HG03354 (cell line): Measurements from ENCODE around the gene SPRED2.
A peak's percentile ranks its signal among the peaks of the same experiment; 100 is the strongest.

Experiments
- ATAC-seq: cut with Tn5 transposase; IDR thresholded peaks from one replicate; pipeline ENCODE4 v1.9.1; 2021; ENCODE audit warnings: mild to moderate bottlenecking; ENCODE audit not compliant: unreplicated experiment, poor library complexity, severe bottlenecking

SPRED2 gene

GRCh38 chr2:65432227-65433190 lies at the start of gene SPRED2:
TSS of gene SPRED2 (minus strand) at chr2:65432599. CDS start at chr2:65431987, 612 bp downstream.
- peak; percentile 32 for ATAC-seq

GRCh38 chr2:65481961-65482360 lies 49.6 kb upstream of the SPRED2 start:
- no peak for ATAC-seq

- no peak for ATAC-seq
Measured at GRCh38 chr2:65479524-65479923, 47.1 kb upstream of the SPRED2 start.

GRCh38 chr2:65478498-65479135 lies 46.2 kb upstream of the SPRED2 start:
- no peak for ATAC-seq

- ATAC-seq: no peak
Measured at GRCh38 chr2:65477590-65477989, 45.2 kb upstream of the SPRED2 start.

- no peak for ATAC-seq
Measured at GRCh38 chr2:65476778-65477177, 44.4 kb upstream of the SPRED2 start.

- no peak for ATAC-seq
Measured at GRCh38 chr2:65475000-65475399, 42.6 kb upstream of the SPRED2 start.

- ATAC-seq: no peak
Measured at GRCh38 chr2:65473045-65473444, 40.6 kb upstream of the SPRED2 start.

GRCh38 chr2:65471409-65471808 lies 39.0 kb upstream of the SPRED2 start:
- ATAC-seq: no peak

GRCh38 chr2:65466551-65466950 lies 34.2 kb upstream of the SPRED2 start:
- no peak for ATAC-seq

GRCh38 chr2:65465857-65466256 lies 33.5 kb upstream of the SPRED2 start:
- no peak for ATAC-seq

- no peak for ATAC-seq
Measured at GRCh38 chr2:65465124-65465523, 32.7 kb upstream of the SPRED2 start.

GRCh38 chr2:65464604-65465003 lies 32.2 kb upstream of the SPRED2 start:
- ATAC-seq: no peak

- ATAC-seq: no peak
Measured at GRCh38 chr2:65458999-65459398, 26.6 kb upstream of the SPRED2 start.

- no peak for ATAC-seq
Measured at GRCh38 chr2:65456886-65457285, 24.5 kb upstream of the SPRED2 start.

GRCh38 chr2:65456064-65456463 lies 23.7 kb upstream of the SPRED2 start:
- ATAC-seq: no peak

- ATAC-seq: no peak
Measured at GRCh38 chr2:65453916-65454315, 21.5 kb upstream of the SPRED2 start.

GRCh38 chr2:65452150-65452895 lies 19.9 kb upstream of the SPRED2 start:
- no peak for ATAC-seq

GRCh38 chr2:65450810-65451209 lies 18.4 kb upstream of the SPRED2 start:
- no peak for ATAC-seq

- no peak for ATAC-seq
Measured at GRCh38 chr2:65450393-65450792, 18.0 kb upstream of the SPRED2 start.
